HS-5 (cell line): ENCODE measurements around the gene SALL3.

Experiments used
- DNase-seq: peaks from one replicate; pipeline ENCODE4 v3.0.0-alpha.2; 2012; ENCODE audit warnings: low read depth

The SALL3 gene

DNA sequence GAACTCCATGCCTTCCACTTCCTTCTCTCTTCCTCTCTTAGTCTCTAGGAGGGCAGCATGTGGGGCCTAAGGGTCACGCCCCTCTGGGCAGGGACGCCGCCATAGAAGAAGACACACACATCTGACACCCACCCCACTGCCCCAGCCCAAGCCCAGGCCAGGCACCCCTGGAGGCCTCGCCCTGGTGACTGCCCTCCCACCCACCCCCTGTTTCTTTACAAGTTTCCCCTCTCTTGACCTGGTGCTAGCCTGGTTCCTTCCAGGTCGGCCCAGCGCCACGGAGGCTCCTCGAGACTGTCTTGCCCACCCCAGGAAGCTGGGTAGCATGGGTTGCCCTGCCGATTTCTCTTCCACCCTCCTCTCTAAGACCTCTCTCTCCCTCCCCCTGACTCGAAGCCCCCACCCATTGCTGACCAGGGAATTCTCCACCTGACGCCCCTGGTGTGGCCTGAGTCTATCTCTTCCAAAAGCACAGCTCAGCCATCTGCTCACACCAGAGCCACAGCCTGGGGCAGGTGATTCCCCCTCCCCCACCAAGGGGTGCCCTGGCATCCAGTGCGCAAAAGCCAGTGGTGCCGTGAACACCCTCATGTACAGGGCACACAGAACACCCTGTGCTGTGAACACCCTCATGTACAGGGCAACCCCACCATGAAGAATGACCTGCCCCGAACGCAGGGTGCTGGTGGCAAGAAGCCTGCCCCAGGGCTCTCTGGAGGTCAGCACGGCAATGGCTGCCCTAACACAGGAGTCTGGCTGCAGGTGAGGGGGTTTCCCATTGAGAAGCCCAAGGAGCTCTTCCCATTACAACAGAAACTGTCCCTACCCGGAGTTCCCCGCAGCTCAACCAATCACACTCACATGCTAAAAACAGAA is 13.5 kb upstream of the SALL3 start:
- no peak for DNase-seq

DNA sequence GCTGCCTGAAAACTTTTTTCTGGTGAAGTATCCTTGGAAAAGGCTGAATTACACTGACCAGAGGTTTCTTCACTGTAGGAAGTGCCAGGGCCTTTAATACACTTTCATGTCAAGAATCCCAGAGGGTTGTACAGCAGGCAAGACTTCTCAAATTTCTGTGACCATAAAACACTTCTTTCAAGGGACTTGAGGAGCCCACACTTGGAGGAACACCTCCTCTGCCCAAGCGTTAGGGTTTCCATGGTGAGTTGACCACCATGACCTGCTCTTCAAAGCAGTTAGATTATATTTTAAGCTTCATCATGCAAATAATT is 12.9 kb upstream of the SALL3 start:
- DNase-seq = no peak

DNA sequence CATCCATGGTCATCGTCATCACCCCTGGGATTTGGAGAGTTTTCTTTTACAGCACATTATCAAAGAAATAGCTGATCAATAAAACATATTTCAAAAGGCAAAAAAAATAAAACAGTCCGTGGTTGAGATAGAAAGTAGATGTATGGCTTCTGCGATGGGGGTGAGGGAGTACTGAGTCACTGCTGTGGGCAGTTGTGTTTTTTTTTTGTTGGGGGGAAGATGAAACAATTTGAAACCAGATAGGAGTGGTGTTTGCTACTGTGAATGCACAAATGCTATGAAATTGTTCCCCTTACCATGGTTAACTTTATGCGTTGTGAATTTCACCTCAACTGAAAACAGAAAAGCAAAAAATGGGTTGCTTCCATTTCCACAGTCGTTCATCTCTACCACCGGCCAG is 11.9 kb upstream of the SALL3 start:
- DNase-seq = no peak

- no peak for DNase-seq
Observed at GRCh38 chr18:78969574-78970315, 9.9 kb upstream of the SALL3 start.

DNA sequence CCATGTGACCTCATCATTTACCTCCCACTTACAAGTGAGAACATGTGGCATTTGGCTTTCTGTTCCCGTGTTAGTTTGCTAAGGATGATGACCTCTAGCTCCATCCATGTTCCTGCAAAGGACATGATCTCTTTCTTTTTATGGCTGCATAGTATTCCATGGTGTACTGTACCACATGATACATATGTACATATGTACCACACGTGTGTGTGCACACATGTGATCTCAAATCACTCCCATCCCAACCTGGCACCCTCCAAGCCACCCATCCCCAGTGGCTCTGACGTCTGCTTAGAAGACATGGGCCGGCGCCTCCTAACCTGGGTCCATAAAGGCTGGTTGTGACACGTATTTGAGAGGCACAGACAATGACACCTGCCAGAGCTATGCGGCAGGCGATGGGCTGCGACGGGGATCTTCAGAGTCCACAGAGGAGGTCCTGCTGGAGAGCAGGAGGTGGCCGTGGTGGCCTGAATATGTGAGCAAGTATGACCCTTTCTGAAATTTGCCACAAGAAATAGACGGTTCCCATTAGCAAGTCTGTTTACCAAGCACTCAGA is 8.8 kb upstream of the SALL3 start:
- no peak for DNase-seq

DNA sequence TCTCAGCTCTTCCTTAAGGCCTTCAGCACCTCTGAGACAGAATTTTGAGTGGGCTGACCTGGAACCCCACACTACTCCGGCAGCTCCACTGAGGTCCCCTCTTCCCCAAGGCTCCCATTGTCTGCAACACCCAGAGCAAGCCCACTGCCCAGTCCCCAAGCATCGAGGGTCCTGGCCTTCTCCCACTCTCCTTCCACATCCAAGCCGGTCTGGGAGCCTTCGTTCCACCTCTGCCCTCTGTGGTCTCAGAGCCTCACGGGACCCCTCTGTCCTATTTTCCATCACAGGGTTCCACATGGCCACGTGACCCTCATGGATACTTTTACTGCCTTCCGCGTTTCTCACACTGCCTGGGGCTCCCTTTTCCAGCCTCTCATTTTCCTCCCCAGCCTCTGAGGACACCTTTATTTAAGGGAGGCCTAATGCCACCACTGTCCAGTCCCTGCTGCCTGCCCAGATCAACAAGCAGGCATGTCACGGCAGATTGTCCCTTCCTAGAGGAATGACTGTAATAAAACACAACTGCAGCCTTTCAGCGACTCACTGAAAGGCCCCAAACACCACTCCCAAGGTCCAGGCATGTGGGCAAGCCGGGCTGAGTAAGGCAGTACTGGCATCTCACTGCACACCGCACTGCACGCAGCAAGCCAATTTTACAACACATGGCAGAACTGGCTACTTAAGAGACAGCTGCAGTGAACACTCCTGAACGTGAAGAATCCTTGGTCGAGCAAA is 7.9 kb upstream of the SALL3 start:
- no peak for DNase-seq

- DNase-seq = no peak
Observed at GRCh38 chr18:78972385-78972918, 7.2 kb upstream of the SALL3 start.

DNA sequence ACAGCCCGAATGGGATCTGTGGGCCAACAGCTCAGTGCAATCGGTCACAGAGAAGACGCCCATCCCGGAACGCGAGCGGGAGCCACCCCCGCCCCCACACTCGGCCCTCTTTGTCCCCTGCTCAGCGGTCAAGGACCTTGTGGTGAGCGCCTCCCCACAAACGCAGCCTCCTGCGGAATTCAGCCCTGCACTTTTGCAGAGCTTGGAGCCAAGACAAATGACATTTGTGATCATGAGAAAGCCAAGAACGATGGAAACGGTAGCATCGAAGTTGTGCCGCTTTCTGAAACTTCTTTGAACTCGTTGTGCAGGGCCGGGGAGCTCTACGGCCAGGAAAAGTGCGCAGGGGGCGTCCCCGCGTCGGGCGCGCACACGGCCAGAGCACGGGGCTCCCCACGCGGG is 6.7 kb upstream of the SALL3 start:
- DNase-seq = no peak

GRCh38 chr18:78973357-78974083 is 6.1 kb upstream of the SALL3 start:
- no peak for DNase-seq

DNA sequence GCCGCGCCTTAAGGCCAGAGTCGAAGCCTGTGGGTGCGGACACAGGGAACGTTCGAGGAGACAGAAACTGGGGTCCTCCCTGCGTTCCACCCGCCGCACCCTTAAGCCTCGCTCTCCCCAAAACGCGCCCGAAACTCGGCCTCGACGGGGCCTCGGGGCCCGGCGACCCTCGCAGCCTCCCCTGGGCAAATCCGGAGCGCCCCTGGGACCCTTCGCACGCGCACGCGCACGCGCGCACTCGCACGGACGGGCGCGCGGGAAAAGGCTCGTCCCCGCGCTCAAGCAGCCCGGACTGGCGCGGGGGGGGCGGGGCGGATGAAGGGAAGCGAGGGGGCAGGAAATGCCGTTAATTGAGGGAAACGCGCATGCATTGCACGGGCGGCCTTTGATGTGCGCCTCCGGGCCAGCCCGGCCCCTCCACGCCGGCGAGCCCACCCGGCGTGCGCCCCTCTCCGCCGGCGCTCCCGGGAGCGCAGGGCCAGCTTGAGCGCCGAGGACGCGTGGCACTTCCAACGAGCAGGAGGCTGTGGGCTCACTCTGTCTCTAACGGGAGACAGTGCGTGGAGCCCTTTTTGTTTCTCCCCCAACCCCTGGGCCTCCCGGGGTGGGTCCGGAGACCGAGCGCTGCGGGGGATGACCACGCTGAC is 5.4 kb upstream of the SALL3 start:
- DNase-seq = no peak

DNA sequence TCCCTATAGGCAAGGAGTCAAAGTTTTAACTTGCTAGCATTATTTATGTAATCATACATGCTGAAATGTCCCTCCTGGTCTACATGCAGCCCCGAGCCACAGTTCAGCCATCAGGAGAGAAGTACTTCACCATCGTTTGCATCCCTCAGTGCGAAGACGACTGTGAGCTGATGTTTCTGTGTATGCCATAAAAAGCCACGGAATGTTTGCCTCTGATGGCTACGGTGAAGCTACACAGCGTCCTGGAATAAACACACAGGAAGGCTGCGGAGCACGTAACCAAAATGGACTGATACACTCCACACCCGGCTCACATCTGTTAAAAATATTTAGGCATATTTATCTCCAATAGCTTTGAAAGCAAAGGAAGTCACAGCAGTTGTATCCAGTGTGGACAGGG is 4.3 kb upstream of the SALL3 start:
- DNase-seq = no peak

DNA sequence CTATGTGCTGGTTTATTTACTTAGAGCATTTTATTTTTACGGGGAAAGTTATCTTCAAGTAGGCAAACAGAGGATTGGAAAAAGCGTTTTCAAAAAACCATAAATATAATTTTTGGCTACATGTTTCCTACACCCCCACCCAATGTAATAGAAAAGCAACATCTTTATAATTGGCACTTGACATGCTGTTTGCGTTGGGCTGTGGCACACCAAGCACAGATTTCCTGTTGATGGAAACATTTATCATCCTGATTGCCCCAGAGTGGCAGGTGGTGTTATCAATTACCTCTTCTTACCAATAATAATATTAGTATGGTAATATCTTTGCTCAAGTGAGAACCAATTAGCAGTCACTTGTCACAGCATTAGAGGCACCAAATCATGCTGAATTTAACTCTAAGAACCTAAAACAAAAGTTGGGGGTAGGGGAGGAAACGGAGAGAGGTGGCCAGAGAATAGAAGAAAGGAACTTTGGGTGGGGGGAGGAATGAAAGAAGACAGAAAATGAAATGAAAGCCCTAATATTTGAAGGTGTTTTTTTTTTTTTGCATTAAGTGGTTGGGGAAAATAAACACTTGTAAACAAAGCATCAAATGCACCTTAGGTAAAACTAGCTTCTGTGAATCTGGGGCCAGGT is 3.8 kb upstream of the SALL3 start:
- DNase-seq = no peak

DNA sequence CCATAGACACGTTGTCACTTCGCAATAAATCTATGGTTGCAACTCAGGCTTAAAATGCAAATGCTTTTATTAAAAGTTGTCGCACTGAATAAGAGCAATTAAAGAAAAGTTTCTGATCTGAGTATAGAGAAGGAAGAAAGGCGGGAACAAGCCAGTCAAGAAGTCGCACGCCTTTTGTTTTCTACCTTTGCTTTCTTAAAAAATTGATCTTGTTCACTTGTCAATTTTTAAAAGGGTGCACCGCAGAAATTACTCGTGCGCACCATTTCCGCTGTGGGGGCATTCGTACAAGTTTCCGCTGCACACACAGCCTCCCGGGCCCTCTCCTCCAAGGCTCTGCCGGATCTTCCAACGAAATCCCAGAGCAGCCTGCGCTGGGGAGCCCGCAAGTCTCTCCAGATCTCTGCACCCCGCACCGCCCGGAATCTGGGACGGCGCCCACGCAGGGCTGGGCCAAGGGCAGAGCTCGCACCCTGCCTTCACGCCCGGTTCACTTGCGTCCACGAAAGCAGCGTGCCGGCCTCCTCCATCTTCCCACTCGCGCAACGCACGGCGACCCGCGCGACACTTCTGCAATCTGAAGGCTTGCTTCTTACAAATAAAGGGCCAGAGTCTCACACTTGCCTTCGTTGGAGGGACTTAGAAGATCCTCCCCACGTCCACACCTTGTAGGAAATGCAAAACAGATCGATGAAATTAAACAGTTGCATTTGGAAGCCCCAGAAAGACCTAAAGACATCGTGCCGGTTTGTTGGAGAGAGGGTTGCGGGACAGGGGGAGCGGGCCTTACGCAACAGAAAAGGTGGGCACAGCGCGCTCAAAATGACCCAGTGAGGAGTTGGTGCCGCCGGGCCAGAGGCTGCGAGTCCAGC is 2.6 kb upstream of the SALL3 start:
- no peak for DNase-seq

GRCh38 chr18:78977637-78978348 is 1.8 kb upstream of the SALL3 start:
- no peak for DNase-seq

- DNase-seq = no peak
Observed at GRCh38 chr18:78978349-78979055, 1.1 kb upstream of the SALL3 start.

DNA sequence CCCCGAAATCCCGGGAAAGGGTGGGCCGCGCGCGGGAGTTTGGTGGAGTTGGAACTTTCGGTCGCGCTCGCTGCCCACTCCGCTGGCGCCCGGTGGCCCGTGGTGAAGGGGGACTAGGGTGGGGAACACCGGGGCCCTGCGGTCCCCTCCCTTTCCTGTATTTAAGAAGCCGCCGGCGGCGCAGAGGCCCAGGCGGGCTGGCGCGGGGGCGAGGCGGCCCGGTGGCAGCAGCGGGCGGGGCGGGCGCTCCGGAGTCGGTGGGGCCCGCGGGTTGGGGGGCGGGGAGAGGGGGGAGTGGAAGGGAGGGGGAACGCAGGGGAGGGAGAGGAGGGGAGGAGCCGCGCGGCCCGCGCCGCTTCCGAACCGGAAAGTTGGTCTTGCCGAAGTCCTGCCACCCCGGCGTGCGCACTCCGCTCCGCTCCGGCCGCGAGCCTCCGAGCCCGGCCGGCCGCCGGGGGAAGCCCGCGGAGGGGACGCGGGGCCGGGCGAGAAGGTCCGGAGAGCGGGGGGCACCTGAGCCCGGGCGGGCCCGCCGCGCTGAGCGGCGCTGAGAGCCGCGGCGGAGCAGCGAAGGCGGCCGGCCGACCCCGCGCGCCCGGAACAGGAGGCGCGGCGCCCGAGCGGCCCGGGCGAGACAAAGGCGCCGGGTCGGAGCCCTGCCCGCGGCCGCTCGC is 425 bp upstream of the SALL3 start:
- DNase-seq = no peak

GRCh38 chr18:78980279-78980771 is 707 bp downstream of the SALL3 start:
- DNase-seq = no peak
